ENCODE measurements around the gene PDE5A. TPM values are rescaled to one million over a fixed set of nuclear protein-coding genes. Genes with fewer than 3 reads are reported as not detected.

PDE5A gene
- total and polyA plus RNA-seq, 10 of the 15 experiments (the other 5 are each of a cell fraction or from before 2014, with no cell fraction given), result under 0.01 to 3.9 (median 0.26) TPM; not detected in 1

- TF ChIP-seq, protein P1, sequence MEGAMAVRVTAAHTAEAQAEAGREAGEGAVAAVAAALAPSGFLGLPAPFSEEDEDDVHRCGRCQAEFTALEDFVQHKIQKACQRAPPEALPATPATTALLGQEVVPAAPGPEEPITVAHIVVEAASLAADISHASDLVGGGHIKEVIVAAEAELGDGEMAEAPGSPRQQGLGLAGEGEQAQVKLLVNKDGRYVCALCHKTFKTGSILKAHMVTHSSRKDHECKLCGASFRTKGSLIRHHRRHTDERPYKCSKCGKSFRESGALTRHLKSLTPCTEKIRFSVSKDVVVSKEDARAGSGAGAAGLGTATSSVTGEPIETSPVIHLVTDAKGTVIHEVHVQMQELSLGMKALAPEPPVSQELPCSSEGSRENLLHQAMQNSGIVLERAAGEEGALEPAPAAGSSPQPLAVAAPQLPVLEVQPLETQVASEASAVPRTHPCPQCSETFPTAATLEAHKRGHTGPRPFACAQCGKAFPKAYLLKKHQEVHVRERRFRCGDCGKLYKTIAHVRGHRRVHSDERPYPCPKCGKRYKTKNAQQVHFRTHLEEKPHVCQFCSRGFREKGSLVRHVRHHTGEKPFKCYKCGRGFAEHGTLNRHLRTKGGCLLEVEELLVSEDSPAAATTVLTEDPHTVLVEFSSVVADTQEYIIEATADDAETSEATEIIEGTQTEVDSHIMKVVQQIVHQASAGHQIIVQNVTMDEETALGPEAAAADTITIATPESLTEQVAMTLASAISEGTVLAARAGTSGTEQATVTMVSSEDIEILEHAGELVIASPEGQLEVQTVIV (IDR thresholded peaks at IDR 0.05; ENCODE audit: borderline replicate concordance, partially characterized antibody), result no peak
- TF ChIP-seq RBBP5 (conservative IDR thresholded peaks at IDR 0.05) (no peak), YBX1 (IDR thresholded peaks at IDR 0.05) (no peak), ZNF274 (IDR thresholded peaks at IDR 0.05; ENCODE audit: insufficient read depth, insufficient read length) (no peak), POLR2A (IDR thresholded peaks at IDR 0.05; ENCODE audit: low read depth, low read length) (no peak), STAT1 (conservative IDR thresholded peaks at IDR 0.05) (no peak), JUNB (IDR thresholded peaks at IDR 0.05) (no peak), RAD21 (IDR thresholded peaks at IDR 0.05; ENCODE audit: insufficient read depth, low read depth, low read length) (no peak)
- TF ChIP-seq, protein P2, sequence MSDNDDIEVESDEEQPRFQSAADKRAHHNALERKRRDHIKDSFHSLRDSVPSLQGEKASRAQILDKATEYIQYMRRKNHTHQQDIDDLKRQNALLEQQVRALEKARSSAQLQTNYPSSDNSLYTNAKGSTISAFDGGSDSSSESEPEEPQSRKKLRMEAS (IDR thresholded peaks at IDR 0.05; ENCODE audit: low read depth, low read length), result no peak
- TF ChIP-seq, protein P3, sequence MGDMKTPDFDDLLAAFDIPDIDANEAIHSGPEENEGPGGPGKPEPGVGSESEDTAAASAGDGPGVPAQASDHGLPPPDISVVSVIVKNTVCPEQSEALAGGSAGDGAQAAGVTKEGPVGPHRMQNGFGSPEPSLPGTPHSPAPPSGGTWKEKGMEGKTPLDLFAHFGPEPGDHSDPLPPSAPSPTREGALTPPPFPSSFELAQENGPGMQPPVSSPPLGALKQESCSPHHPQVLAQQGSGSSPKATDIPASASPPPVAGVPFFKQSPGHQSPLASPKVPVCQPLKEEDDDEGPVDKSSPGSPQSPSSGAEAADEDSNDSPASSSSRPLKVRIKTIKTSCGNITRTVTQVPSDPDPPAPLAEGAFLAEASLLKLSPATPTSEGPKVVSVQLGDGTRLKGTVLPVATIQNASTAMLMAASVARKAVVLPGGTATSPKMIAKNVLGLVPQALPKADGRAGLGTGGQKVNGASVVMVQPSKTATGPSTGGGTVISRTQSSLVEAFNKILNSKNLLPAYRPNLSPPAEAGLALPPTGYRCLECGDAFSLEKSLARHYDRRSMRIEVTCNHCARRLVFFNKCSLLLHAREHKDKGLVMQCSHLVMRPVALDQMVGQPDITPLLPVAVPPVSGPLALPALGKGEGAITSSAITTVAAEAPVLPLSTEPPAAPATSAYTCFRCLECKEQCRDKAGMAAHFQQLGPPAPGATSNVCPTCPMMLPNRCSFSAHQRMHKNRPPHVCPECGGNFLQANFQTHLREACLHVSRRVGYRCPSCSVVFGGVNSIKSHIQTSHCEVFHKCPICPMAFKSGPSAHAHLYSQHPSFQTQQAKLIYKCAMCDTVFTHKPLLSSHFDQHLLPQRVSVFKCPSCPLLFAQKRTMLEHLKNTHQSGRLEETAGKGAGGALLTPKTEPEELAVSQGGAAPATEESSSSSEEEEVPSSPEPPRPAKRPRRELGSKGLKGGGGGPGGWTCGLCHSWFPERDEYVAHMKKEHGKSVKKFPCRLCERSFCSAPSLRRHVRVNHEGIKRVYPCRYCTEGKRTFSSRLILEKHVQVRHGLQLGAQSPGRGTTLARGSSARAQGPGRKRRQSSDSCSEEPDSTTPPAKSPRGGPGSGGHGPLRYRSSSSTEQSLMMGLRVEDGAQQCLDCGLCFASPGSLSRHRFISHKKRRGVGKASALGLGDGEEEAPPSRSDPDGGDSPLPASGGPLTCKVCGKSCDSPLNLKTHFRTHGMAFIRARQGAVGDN (IDR thresholded peaks at IDR 0.05), result no peak
- TF ChIP-seq, protein P4, sequence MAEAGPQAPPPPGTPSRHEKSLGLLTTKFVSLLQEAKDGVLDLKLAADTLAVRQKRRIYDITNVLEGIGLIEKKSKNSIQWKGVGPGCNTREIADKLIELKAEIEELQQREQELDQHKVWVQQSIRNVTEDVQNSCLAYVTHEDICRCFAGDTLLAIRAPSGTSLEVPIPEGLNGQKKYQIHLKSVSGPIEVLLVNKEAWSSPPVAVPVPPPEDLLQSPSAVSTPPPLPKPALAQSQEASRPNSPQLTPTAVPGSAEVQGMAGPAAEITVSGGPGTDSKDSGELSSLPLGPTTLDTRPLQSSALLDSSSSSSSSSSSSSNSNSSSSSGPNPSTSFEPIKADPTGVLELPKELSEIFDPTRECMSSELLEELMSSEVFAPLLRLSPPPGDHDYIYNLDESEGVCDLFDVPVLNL (IDR thresholded peaks at IDR 0.05; ENCODE audit: low read depth, low read length), result no peak
- TF ChIP-seq, protein P5, sequence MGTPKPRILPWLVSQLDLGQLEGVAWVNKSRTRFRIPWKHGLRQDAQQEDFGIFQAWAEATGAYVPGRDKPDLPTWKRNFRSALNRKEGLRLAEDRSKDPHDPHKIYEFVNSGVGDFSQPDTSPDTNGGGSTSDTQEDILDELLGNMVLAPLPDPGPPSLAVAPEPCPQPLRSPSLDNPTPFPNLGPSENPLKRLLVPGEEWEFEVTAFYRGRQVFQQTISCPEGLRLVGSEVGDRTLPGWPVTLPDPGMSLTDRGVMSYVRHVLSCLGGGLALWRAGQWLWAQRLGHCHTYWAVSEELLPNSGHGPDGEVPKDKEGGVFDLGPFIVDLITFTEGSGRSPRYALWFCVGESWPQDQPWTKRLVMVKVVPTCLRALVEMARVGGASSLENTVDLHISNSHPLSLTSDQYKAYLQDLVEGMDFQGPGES (IDR thresholded peaks at IDR 0.05), result no peak
These were observed 47.3 kb downstream of the PDE5A start (continued) for GRCh38 chr4:119581190-119581873.

All from GM12878 (cell line).